Measurements from ENCODE around the gene BMP7.

The BMP7 gene

GRCh38 chr20:57175397-57176010, 90.9 kb downstream of the BMP7 start:
- H3K4me1 ChIP-seq (ENCODE audit: control insufficient read depth in 1 of 2, insufficient read depth in 2 of 2, low read length in 2 of 2) = no peaks in the 10 kb centered on the region
- no peaks in the 10 kb centered on the region for H3K9me3 ChIP-seq (ENCODE audit: control insufficient read depth in 1 of 2, low read length in 2 of 2)
- H3K27ac ChIP-seq (ENCODE audit: low read depth, low read length) = no peak overlapping the region
- H3K36me3 ChIP-seq (ENCODE audit: control insufficient read depth in 1 of 2, insufficient read depth in 2 of 2, low read length in 2 of 2) = no peaks in the 10 kb centered on the region
- no peak overlapping the region for H3K9ac ChIP-seq (ENCODE audit: low read depth in 1 of 2, low read length in 2 of 2)
- H3K4me3 ChIP-seq (ENCODE audit: low read depth in 1 of 2, low read length in 2 of 2) = no peak overlapping the region
- H3K27me3 ChIP-seq (ENCODE audit: control insufficient read depth in 1 of 2, insufficient read depth in 2 of 2, low read length in 2 of 2) = no peaks in the 10 kb centered on the region

GRCh38 chr20:57174737-57175136, 91.7 kb downstream of the BMP7 start:
- H3K9me3 ChIP-seq (ENCODE audit: control insufficient read depth in 1 of 2, low read length in 2 of 2) = no peaks in the 10 kb centered on the region
- no peaks in the 10 kb centered on the region for H3K27me3 ChIP-seq (ENCODE audit: control insufficient read depth in 1 of 2, insufficient read depth in 2 of 2, low read length in 2 of 2)
- no peak overlapping the region for H3K9ac ChIP-seq (ENCODE audit: low read depth in 1 of 2, low read length in 2 of 2)
- H3K4me1 ChIP-seq (ENCODE audit: control insufficient read depth in 1 of 2, insufficient read depth in 2 of 2, low read length in 2 of 2) = no peaks in the 10 kb centered on the region
- no peaks in the 10 kb centered on the region for H3K36me3 ChIP-seq (ENCODE audit: control insufficient read depth in 1 of 2, insufficient read depth in 2 of 2, low read length in 2 of 2)
- no peak overlapping the region for H3K27ac ChIP-seq (ENCODE audit: low read depth, low read length)
- H3K4me3 ChIP-seq (ENCODE audit: low read depth in 1 of 2, low read length in 2 of 2) = no peak overlapping the region

- H3K9ac ChIP-seq (ENCODE audit: low read depth in 1 of 2, low read length in 2 of 2) = no peak overlapping the region
- H3K4me3 ChIP-seq (ENCODE audit: low read depth in 1 of 2, low read length in 2 of 2) = no peak overlapping the region
- H3K4me1 ChIP-seq (ENCODE audit: control insufficient read depth in 1 of 2, insufficient read depth in 2 of 2, low read length in 2 of 2) = no peaks in the 10 kb centered on the region
- H3K27me3 ChIP-seq (ENCODE audit: control insufficient read depth in 1 of 2, insufficient read depth in 2 of 2, low read length in 2 of 2) = no peaks in the 10 kb centered on the region
- H3K9me3 ChIP-seq (ENCODE audit: control insufficient read depth in 1 of 2, low read length in 2 of 2) = no peaks in the 10 kb centered on the region
- no peaks in the 10 kb centered on the region for H3K36me3 ChIP-seq (ENCODE audit: control insufficient read depth in 1 of 2, insufficient read depth in 2 of 2, low read length in 2 of 2)
- no peak overlapping the region for H3K27ac ChIP-seq (ENCODE audit: low read depth, low read length)
Measured at GRCh38 chr20:57173986-57174385, 92.5 kb downstream of the BMP7 start.

- no peaks in the 10 kb centered on the region for H3K36me3 ChIP-seq (ENCODE audit: control insufficient read depth in 1 of 2, insufficient read depth in 2 of 2, low read length in 2 of 2)
- H3K27ac ChIP-seq (ENCODE audit: low read depth, low read length) = no peak overlapping the region
- no peaks in the 10 kb centered on the region for H3K4me1 ChIP-seq (ENCODE audit: control insufficient read depth in 1 of 2, insufficient read depth in 2 of 2, low read length in 2 of 2)
- H3K9ac ChIP-seq (ENCODE audit: low read depth in 1 of 2, low read length in 2 of 2) = no peak overlapping the region
- no peaks in the 10 kb centered on the region for H3K27me3 ChIP-seq (ENCODE audit: control insufficient read depth in 1 of 2, insufficient read depth in 2 of 2, low read length in 2 of 2)
- H3K9me3 ChIP-seq (ENCODE audit: control insufficient read depth in 1 of 2, low read length in 2 of 2) = no peaks in the 10 kb centered on the region
- H3K4me3 ChIP-seq (ENCODE audit: low read depth in 1 of 2, low read length in 2 of 2) = no peak overlapping the region
Measured at GRCh38 chr20:57173041-57173440, 93.4 kb downstream of the BMP7 start.

- Histone ChIP-seq H3K27me3 (ENCODE audit: control insufficient read depth in 1 of 2, insufficient read depth in 2 of 2, low read length in 2 of 2) (no peaks in the 10 kb centered on the region), H3K27ac (ENCODE audit: low read depth, low read length) (no peak overlapping the region), H3K9me3 (ENCODE audit: control insufficient read depth in 1 of 2, low read length in 2 of 2) (no peaks in the 10 kb centered on the region), H3K36me3 (ENCODE audit: control insufficient read depth in 1 of 2, insufficient read depth in 2 of 2, low read length in 2 of 2) (no peaks in the 10 kb centered on the region), H3K4me1 (ENCODE audit: control insufficient read depth in 1 of 2, insufficient read depth in 2 of 2, low read length in 2 of 2) (no peaks in the 10 kb centered on the region), H3K4me3 (ENCODE audit: low read depth in 1 of 2, low read length in 2 of 2) (no peak overlapping the region), H3K9ac (ENCODE audit: low read depth in 1 of 2, low read length in 2 of 2) (no peak overlapping the region)
Measured at GRCh38 chr20:57170343-57170742, 96.1 kb downstream of the BMP7 start.

GRCh38 chr20:57169162-57169561, 97.3 kb downstream of the BMP7 start:
- no peak overlapping the region for H3K27ac ChIP-seq (ENCODE audit: low read depth, low read length)
- no peaks in the 10 kb centered on the region for H3K36me3 ChIP-seq (ENCODE audit: control insufficient read depth in 1 of 2, insufficient read depth in 2 of 2, low read length in 2 of 2)
- no peak overlapping the region for H3K9ac ChIP-seq (ENCODE audit: low read depth in 1 of 2, low read length in 2 of 2)
- H3K9me3 ChIP-seq (ENCODE audit: control insufficient read depth in 1 of 2, low read length in 2 of 2) = no peaks in the 10 kb centered on the region
- no peaks in the 10 kb centered on the region for H3K27me3 ChIP-seq (ENCODE audit: control insufficient read depth in 1 of 2, insufficient read depth in 2 of 2, low read length in 2 of 2)
- H3K4me1 ChIP-seq (ENCODE audit: control insufficient read depth in 1 of 2, insufficient read depth in 2 of 2, low read length in 2 of 2) = no peaks in the 10 kb centered on the region
- no peak overlapping the region for H3K4me3 ChIP-seq (ENCODE audit: low read depth in 1 of 2, low read length in 2 of 2)

- Histone ChIP-seq H3K9me3 (ENCODE audit: control insufficient read depth in 1 of 2, low read length in 2 of 2) (no peaks in the 10 kb centered on the region), H3K4me3 (ENCODE audit: low read depth in 1 of 2, low read length in 2 of 2) (no peak overlapping the region), H3K9ac (ENCODE audit: low read depth in 1 of 2, low read length in 2 of 2) (no peak overlapping the region), H3K36me3 (ENCODE audit: control insufficient read depth in 1 of 2, insufficient read depth in 2 of 2, low read length in 2 of 2) (no peaks in the 10 kb centered on the region), H3K27me3 (ENCODE audit: control insufficient read depth in 1 of 2, insufficient read depth in 2 of 2, low read length in 2 of 2) (no peaks in the 10 kb centered on the region), H3K27ac (ENCODE audit: low read depth, low read length) (peak overlapping the region; percentile 16), H3K4me1 (ENCODE audit: control insufficient read depth in 1 of 2, insufficient read depth in 2 of 2, low read length in 2 of 2) (no peaks in the 10 kb centered on the region)
Measured at GRCh38 chr20:57167971-57168701, 98.3 kb downstream of the BMP7 start.

- H3K4me3 ChIP-seq (ENCODE audit: low read depth in 1 of 2, low read length in 2 of 2) = no peak overlapping the region
Measured at GRCh38 chr20:57167292-57167655, 99.2 kb downstream of the BMP7 start.

GRCh38 chr20:57166568-57167291, 99.7 kb downstream of the BMP7 start:
- Histone ChIP-seq H3K36me3 (ENCODE audit: control insufficient read depth in 1 of 2, insufficient read depth in 2 of 2, low read length in 2 of 2) (no peaks in the 10 kb centered on the region), H3K27me3 (ENCODE audit: control insufficient read depth in 1 of 2, insufficient read depth in 2 of 2, low read length in 2 of 2) (no peaks in the 10 kb centered on the region), H3K27ac (ENCODE audit: low read depth, low read length) (no peak overlapping the region), H3K9ac (ENCODE audit: low read depth in 1 of 2, low read length in 2 of 2) (no peak overlapping the region), H3K4me1 (ENCODE audit: control insufficient read depth in 1 of 2, insufficient read depth in 2 of 2, low read length in 2 of 2) (no peaks in the 10 kb centered on the region), H3K4me3 (ENCODE audit: low read depth in 1 of 2, low read length in 2 of 2) (no peak overlapping the region), H3K9me3 (ENCODE audit: control insufficient read depth in 1 of 2, low read length in 2 of 2) (no peaks in the 10 kb centered on the region)

More at GRCh38 chr20:57167292-57167655, 99.2 kb downstream of the BMP7 start:
- no peaks in the 10 kb centered on the region for H3K27me3 ChIP-seq (ENCODE audit: control insufficient read depth in 1 of 2, insufficient read depth in 2 of 2, low read length in 2 of 2)
- no peak overlapping the region for H3K9ac ChIP-seq (ENCODE audit: low read depth in 1 of 2, low read length in 2 of 2)
- H3K4me1 ChIP-seq (ENCODE audit: control insufficient read depth in 1 of 2, insufficient read depth in 2 of 2, low read length in 2 of 2) = no peaks in the 10 kb centered on the region
- H3K27ac ChIP-seq (ENCODE audit: low read depth, low read length) = no peak overlapping the region
- no peaks in the 10 kb centered on the region for H3K9me3 ChIP-seq (ENCODE audit: control insufficient read depth in 1 of 2, low read length in 2 of 2)
- no peaks in the 10 kb centered on the region for H3K36me3 ChIP-seq (ENCODE audit: control insufficient read depth in 1 of 2, insufficient read depth in 2 of 2, low read length in 2 of 2)

- Histone ChIP-seq H3K9ac (ENCODE audit: low read depth in 1 of 2, low read length in 2 of 2) (no peak overlapping the region), H3K9me3 (ENCODE audit: control insufficient read depth in 1 of 2, low read length in 2 of 2) (no peaks in the 10 kb centered on the region), H3K27me3 (ENCODE audit: control insufficient read depth in 1 of 2, insufficient read depth in 2 of 2, low read length in 2 of 2) (no peaks in the 10 kb centered on the region), H3K4me1 (ENCODE audit: control insufficient read depth in 1 of 2, insufficient read depth in 2 of 2, low read length in 2 of 2) (no peaks in the 10 kb centered on the region), H3K36me3 (ENCODE audit: control insufficient read depth in 1 of 2, insufficient read depth in 2 of 2, low read length in 2 of 2) (no peaks in the 10 kb centered on the region), H3K27ac (ENCODE audit: low read depth, low read length) (no peak overlapping the region), H3K4me3 (ENCODE audit: low read depth in 1 of 2, low read length in 2 of 2) (no peak overlapping the region)
Measured at GRCh38 chr20:57165427-57166004, 100.9 kb downstream of the BMP7 start.

Measured in duodenal mucosa (tissue), 2 donors.